DND-41 (cell line): Measurements from ENCODE around the gene RAI1.

Experiments used
- ATAC-seq: fragments of 200-7000 bp; cut with Tn5 transposase; 3 replicates; pipeline ENCODE4 v1.9.1; 2021; ENCODE audit warnings: low read depth; ENCODE audit not compliant: insufficient read depth
- DNase-seq: peaks from one replicate; pipeline ENCODE4 v3.0.0-alpha.2; 2020
- H2AFZ ChIP-seq: 2 replicates; pipeline ENCODE4 v1.6.0; 2012; ENCODE audit warnings: low read depth, low read length
- H3K27ac ChIP-seq: 2 replicates; pipeline ENCODE4 v1.5.1; 2012; ENCODE audit warnings: low read length, inconsistent platforms
- H3K27me3 ChIP-seq: fragments of 200-600 bp; sonication (generic); 2 replicates; pipeline ENCODE4 v1.6.0; 2012; ENCODE audit warnings: low read length, mild to moderate bottlenecking, inconsistent platforms; ENCODE audit not compliant: insufficient read depth, poor library complexity
- H3K36me3 ChIP-seq: 2 replicates; pipeline ENCODE4 v1.5.1; 2012; ENCODE audit warnings: low read length, inconsistent platforms; ENCODE audit not compliant: insufficient read depth
- H3K4me1 ChIP-seq: 2 replicates; pipeline ENCODE4 v1.5.1; 2012; ENCODE audit warnings: mild to moderate bottlenecking, low read length; ENCODE audit not compliant: insufficient read depth
- H3K4me2 ChIP-seq: 2 replicates; pipeline ENCODE4 v1.6.0; 2012; ENCODE audit warnings: mild to moderate bottlenecking, moderate library complexity, low read length, inconsistent platforms; ENCODE audit not compliant: insufficient read depth
- H3K4me3 ChIP-seq, 2 experiments: fragments of 200-600 bp in 1 of 2; shearing (Covaris generic) in 1 of 2; 2 replicates each; pipeline ENCODE4 v1.5.1; 2012 to 2016; ENCODE audit warnings: inconsistent platforms in 2 of 2, low read length in 2 of 2, mild to moderate bottlenecking in 2 of 2, low read depth in 1 of 2, moderate library complexity in 1 of 2
- H3K79me2 ChIP-seq: 2 replicates; pipeline ENCODE4 v1.6.0; 2012; ENCODE audit warnings: low read length, inconsistent platforms; ENCODE audit not compliant: insufficient read depth
- H3K9ac ChIP-seq: 2 replicates; pipeline ENCODE4 v1.6.0; 2012; ENCODE audit warnings: low read depth, mild to moderate bottlenecking, inconsistent platforms, low read length, moderate library complexity
- H3K9me3 ChIP-seq: 2 replicates; pipeline ENCODE4 v1.5.1; 2012; ENCODE audit warnings: low read length, moderate library complexity, mild to moderate bottlenecking, inconsistent platforms; ENCODE audit not compliant: insufficient read depth, severe bottlenecking
- H4K20me1 ChIP-seq: 2 replicates; pipeline ENCODE4 v1.6.0; 2012; ENCODE audit warnings: low read length; ENCODE audit not compliant: insufficient read depth
- CTCF ChIP-seq: IDR thresholded peaks from 2 replicates; pipeline ENCODE4 v1.5.1; 2012; ENCODE audit warnings: borderline replicate concordance, low read length, moderate library complexity, mild to moderate bottlenecking; ENCODE audit not compliant: poor library complexity, severe bottlenecking; ENCODE audit errors: extremely low read depth
- EZH2 ChIP-seq: IDR thresholded peaks from 3 replicates; pipeline ENCODE4 v1.6.1; 2012; ENCODE audit warnings: borderline replicate concordance, low read depth, mild to moderate bottlenecking, moderate library complexity, low read length, inconsistent platforms; ENCODE audit not compliant: severe bottlenecking

The RAI1 gene

DNA sequence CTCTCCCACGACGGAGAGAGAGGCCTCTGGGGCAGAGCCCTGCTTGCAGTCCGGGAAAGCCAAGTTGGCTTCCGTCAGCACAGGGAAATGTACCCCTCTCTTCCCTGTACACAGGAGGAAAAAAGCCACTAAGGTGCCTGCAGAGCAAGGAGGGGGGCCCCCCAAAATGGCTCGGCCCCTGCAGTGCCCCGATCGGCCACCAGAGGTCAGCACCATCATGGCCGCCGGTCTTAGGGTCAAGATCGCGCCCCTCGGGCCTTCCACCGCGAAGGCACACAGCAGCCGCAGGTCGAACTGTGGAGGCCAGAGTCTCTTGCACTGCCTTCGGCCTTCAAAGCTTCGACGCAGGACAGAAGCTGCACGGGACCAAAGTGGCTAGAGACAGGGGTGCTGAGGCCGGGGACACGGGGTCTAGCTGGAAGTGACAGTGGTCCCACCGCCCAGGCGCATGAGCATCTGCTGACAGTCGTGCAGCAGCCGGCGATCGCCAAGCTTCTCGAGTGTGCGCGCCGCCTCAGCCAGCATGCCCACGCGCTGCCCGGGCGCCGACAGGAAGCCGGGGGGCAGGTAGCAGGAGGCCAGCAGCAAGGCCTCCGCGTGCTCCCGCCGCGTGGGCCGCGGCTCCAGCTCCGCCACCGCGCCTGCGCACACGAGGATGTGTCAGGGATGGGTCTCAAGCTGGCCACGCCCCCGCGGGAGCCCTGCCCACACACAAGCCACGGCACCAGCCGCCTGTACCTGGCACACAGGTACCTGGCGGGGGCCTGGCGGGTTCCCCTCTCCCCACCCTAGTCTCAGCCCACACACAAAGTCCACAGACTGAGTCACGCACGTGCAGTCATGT lies 131.2 kb downstream of the RAI1 start:
- H3K4me1 ChIP-seq, result no peaks in the 10 kb centered on the region
- H3K4me2 ChIP-seq, result no peak overlapping the region
- H3K79me2 ChIP-seq, result no peaks in the 10 kb centered on the region
- H3K27me3 ChIP-seq, result no peaks in the 10 kb centered on the region
- H3K4me3 ChIP-seq, result no peak overlapping the region
- peaks cover 26% of the 10 kb centered on the region for H4K20me1 ChIP-seq
- TF ChIP-seq EZH2 (no peak), CTCF (peak; percentile 98)
- H3K9me3 ChIP-seq, result no peaks in the 10 kb centered on the region
- no peak overlapping the region for H3K9ac ChIP-seq
- H3K27ac ChIP-seq, result no peak overlapping the region
- peak; percentile 46 for ATAC-seq
- peaks cover 85% of the 10 kb centered on the region for H3K36me3 ChIP-seq
- H2AFZ ChIP-seq, result no peak overlapping the region
- DNase-seq, result peak; percentile 50

DNA sequence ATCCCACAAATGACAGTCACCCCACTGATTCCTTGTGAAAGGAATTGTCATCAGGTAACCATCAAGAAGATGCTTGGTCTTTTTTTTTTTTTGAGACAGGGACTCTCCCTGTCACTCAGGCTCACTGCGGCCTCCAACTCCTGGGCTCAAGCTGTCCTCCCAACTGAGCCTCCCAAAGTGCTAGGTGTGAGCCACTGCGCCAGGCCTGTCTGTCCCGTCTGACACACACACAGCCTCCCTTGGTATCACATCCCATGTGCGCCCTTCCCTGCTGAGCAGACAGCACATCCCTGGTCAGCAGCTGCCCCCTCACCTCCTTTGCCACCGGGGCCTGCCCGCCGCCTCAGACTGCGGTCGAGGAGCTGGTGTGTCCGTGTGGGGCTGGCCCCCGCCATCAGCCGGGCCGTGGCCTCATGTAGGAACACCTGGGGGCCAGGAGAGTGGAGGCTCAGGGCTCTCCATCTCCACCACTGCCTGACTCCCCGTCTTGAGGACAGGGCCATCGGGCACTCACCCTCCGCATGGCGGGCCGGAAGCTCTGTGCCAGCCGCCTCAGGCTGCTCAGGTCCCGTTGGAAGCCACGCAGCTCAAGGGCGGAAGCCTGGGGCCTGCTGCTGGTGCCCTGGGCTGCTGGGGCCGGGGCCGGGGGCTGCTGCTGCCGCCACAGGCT lies 131.9 kb downstream of the RAI1 start:
- Histone ChIP-seq H3K36me3 (peaks cover 84% of the 10 kb centered on the region), H2AFZ (no peak overlapping the region), H4K20me1 (peaks cover 22% of the 10 kb centered on the region), H3K27me3 (no peaks in the 10 kb centered on the region), H3K79me2 (no peaks in the 10 kb centered on the region), H3K4me3 (no peak overlapping the region), H3K4me1 (no peaks in the 10 kb centered on the region), H3K4me2 (no peak overlapping the region), H3K9ac (no peak overlapping the region), H3K27ac (no peak overlapping the region; the same call in 1 of the 2 replicates), H3K9me3 (no peaks in the 10 kb centered on the region)
- DNase-seq (no peak), ATAC-seq (no peak)
- TF ChIP-seq EZH2, result no peak
- TF ChIP-seq CTCF, result no peak

GRCh38 chr17:17813725-17814095 lies 132.5 kb downstream of the RAI1 start:
- H3K9me3 ChIP-seq, result no peaks in the 10 kb centered on the region
- ATAC-seq (no peak), DNase-seq (no peak)
- no peak overlapping the region for H3K4me2 ChIP-seq
- H3K9ac ChIP-seq, result no peak overlapping the region
- no peak for TF ChIP-seq CTCF
- no peak for TF ChIP-seq EZH2
- H4K20me1 ChIP-seq, result peaks cover 22% of the 10 kb centered on the region
- H2AFZ ChIP-seq, result no peak overlapping the region
- no peaks in the 10 kb centered on the region for H3K4me1 ChIP-seq
- peaks cover 86% of the 10 kb centered on the region for H3K36me3 ChIP-seq
- no peak overlapping the region for H3K27ac ChIP-seq
- H3K27me3 ChIP-seq, result no peaks in the 10 kb centered on the region
- no peaks in the 10 kb centered on the region for H3K79me2 ChIP-seq
- no peak overlapping the region for H3K4me3 ChIP-seq
